Mononuclear cell (primary cell): ENCODE measurements around the gene TJP1. TPM values are rescaled to one million over a fixed set of nuclear protein-coding genes. Genes with fewer than 3 reads are reported as not detected.
"Not testable (repeated sequence)": the region's sequence is repeated elsewhere in the genome, so short reads cannot be mapped to it uniquely, and the experiment has no call there.

Experiments used
- H3K27me3 ChIP-seq: 2 replicates; pipeline ENCODE4 v1.6.0; 2011; ENCODE audit warnings: low read length, control low read depth; ENCODE audit not compliant: insufficient read depth
- H3K4me1 ChIP-seq: 2 replicates; pipeline ENCODE4 v1.5.1; 2011; ENCODE audit warnings: mild to moderate bottlenecking, low read length, control low read depth; ENCODE audit not compliant: insufficient read depth
- H3K4me3 ChIP-seq: 2 replicates; pipeline ENCODE4 v1.5.1; 2011; ENCODE audit warnings: mild to moderate bottlenecking, low read length, moderate library complexity
- H3K9me3 ChIP-seq: 2 replicates; pipeline ENCODE4 v1.5.1; 2011; ENCODE audit warnings: low read depth, mild to moderate bottlenecking, control low read depth, low read length
- total RNA-seq: library from RNA; depleted of rRNA; stranded (reverse); fragments of >200 nt; gene quantifications from one replicate; pipeline ENCODE4 v1.2.3, GENCODE V29; 2012

The TJP1 gene
- total RNA-seq, 1 donor, result 0.10 TPM

GRCh38 chr15:29696950-29697738, 125.1 kb downstream of the TJP1 start:
- Histone ChIP-seq H3K4me3 (no peak overlapping the region), H3K9me3 (no peaks in the 10 kb centered on the region), H3K4me1 (no peaks in the 10 kb centered on the region), H3K27me3 (no peaks in the 10 kb centered on the region)

GRCh38 chr15:29696506-29696905, 125.8 kb downstream of the TJP1 start:
- H3K4me3 ChIP-seq, H3K4me1 ChIP-seq, H3K9me3 ChIP-seq, H3K27me3 ChIP-seq: not testable (repeated sequence)

- Histone ChIP-seq H3K4me3 (no peak overlapping the region), H3K4me1 (no peaks in the 10 kb centered on the region), H3K27me3 (no peaks in the 10 kb centered on the region), H3K9me3 (no peaks in the 10 kb centered on the region)
Observed at GRCh38 chr15:29695489-29696167, 126.6 kb downstream of the TJP1 start.

- Histone ChIP-seq H3K27me3 (no peaks in the 10 kb centered on the region), H3K4me1 (no peaks in the 10 kb centered on the region), H3K4me3 (no peak overlapping the region), H3K9me3 (no peaks in the 10 kb centered on the region)
Observed at GRCh38 chr15:29693225-29693624, 129.0 kb downstream of the TJP1 start.

GRCh38 chr15:29692527-29692926, 129.7 kb downstream of the TJP1 start:
- H3K4me1 ChIP-seq, result no peaks in the 10 kb centered on the region
- H3K9me3 ChIP-seq, result no peaks in the 10 kb centered on the region
- H3K4me3 ChIP-seq, result no peak overlapping the region

GRCh38 chr15:29690765-29691475, 131.3 kb downstream of the TJP1 start:
- no peaks in the 10 kb centered on the region for H3K4me1 ChIP-seq
- H3K27me3 ChIP-seq, result no peaks in the 10 kb centered on the region
- H3K9me3 ChIP-seq, result no peaks in the 10 kb centered on the region
- no peak overlapping the region for H3K4me3 ChIP-seq

More at GRCh38 chr15:29692527-29692926, 129.7 kb downstream of the TJP1 start:
- no peaks in the 10 kb centered on the region for H3K27me3 ChIP-seq

GRCh38 chr15:29689287-29689986, 132.8 kb downstream of the TJP1 start:
- Histone ChIP-seq H3K9me3 (no peaks in the 10 kb centered on the region), H3K4me3 (no peak overlapping the region), H3K27me3 (no peaks in the 10 kb centered on the region), H3K4me1 (no peaks in the 10 kb centered on the region)

GRCh38 chr15:29688506-29689286, 133.6 kb downstream of the TJP1 start:
- Histone ChIP-seq H3K4me1 (no peaks in the 10 kb centered on the region), H3K4me3 (no peak overlapping the region), H3K9me3 (no peaks in the 10 kb centered on the region), H3K27me3 (no peaks in the 10 kb centered on the region)

- H3K4me3 ChIP-seq, result no peak overlapping the region
- H3K4me1 ChIP-seq, result no peaks in the 10 kb centered on the region
- H3K27me3 ChIP-seq, result no peaks in the 10 kb centered on the region
- no peaks in the 10 kb centered on the region for H3K9me3 ChIP-seq
Observed at GRCh38 chr15:29687939-29688505, 134.2 kb downstream of the TJP1 start.

- Histone ChIP-seq H3K9me3 (no peaks in the 10 kb centered on the region), H3K4me3 (no peak overlapping the region), H3K4me1 (no peaks in the 10 kb centered on the region), H3K27me3 (no peaks in the 10 kb centered on the region)
Observed at GRCh38 chr15:29687204-29687815, 135.0 kb downstream of the TJP1 start.

GRCh38 chr15:29686445-29687203, 135.6 kb downstream of the TJP1 start:
- Histone ChIP-seq H3K4me1 (no peaks in the 10 kb centered on the region), H3K9me3 (no peaks in the 10 kb centered on the region)

GRCh38 chr15:29686079-29686425, 136.2 kb downstream of the TJP1 start:
- Histone ChIP-seq H3K9me3 (no peaks in the 10 kb centered on the region), H3K4me1 (no peaks in the 10 kb centered on the region), H3K4me3 (no peak overlapping the region), H3K27me3 (no peaks in the 10 kb centered on the region)

More at GRCh38 chr15:29686445-29687203, 135.6 kb downstream of the TJP1 start:
- no peak overlapping the region for H3K4me3 ChIP-seq
- no peaks in the 10 kb centered on the region for H3K27me3 ChIP-seq
